DND-41 (cell line): ENCODE measurements around the gene CUEDC2.

Experiments
- ATAC-seq: fragments of 200-7000 bp; cut with Tn5 transposase; 3 replicates; pipeline ENCODE4 v1.9.1; 2021; ENCODE audit warnings: low read depth; ENCODE audit not compliant: insufficient read depth
- DNase-seq: peaks from one replicate; pipeline ENCODE4 v3.0.0-alpha.2; 2020
- H2AFZ ChIP-seq: 2 replicates; pipeline ENCODE4 v1.6.0; 2012; ENCODE audit warnings: low read depth, low read length
- H3K27ac ChIP-seq: 2 replicates; pipeline ENCODE4 v1.5.1; 2012; ENCODE audit warnings: low read length, inconsistent platforms
- H3K27me3 ChIP-seq: fragments of 200-600 bp; sonication (generic); 2 replicates; pipeline ENCODE4 v1.6.0; 2012; ENCODE audit warnings: low read length, mild to moderate bottlenecking, inconsistent platforms; ENCODE audit not compliant: insufficient read depth, poor library complexity
- H3K36me3 ChIP-seq: 2 replicates; pipeline ENCODE4 v1.5.1; 2012; ENCODE audit warnings: low read length, inconsistent platforms; ENCODE audit not compliant: insufficient read depth
- H3K4me1 ChIP-seq: 2 replicates; pipeline ENCODE4 v1.5.1; 2012; ENCODE audit warnings: mild to moderate bottlenecking, low read length; ENCODE audit not compliant: insufficient read depth
- H3K4me2 ChIP-seq: 2 replicates; pipeline ENCODE4 v1.6.0; 2012; ENCODE audit warnings: mild to moderate bottlenecking, moderate library complexity, low read length, inconsistent platforms; ENCODE audit not compliant: insufficient read depth
- H3K4me3 ChIP-seq, 2 experiments: fragments of 200-600 bp in 1 of 2; shearing (Covaris generic) in 1 of 2; 2 replicates each; pipeline ENCODE4 v1.5.1; 2012 to 2016; ENCODE audit warnings: inconsistent platforms in 2 of 2, low read length in 2 of 2, mild to moderate bottlenecking in 2 of 2, low read depth in 1 of 2, moderate library complexity in 1 of 2
- H3K79me2 ChIP-seq: 2 replicates; pipeline ENCODE4 v1.6.0; 2012; ENCODE audit warnings: low read length, inconsistent platforms; ENCODE audit not compliant: insufficient read depth
- H3K9ac ChIP-seq: 2 replicates; pipeline ENCODE4 v1.6.0; 2012; ENCODE audit warnings: low read depth, mild to moderate bottlenecking, inconsistent platforms, low read length, moderate library complexity
- H3K9me3 ChIP-seq: 2 replicates; pipeline ENCODE4 v1.5.1; 2012; ENCODE audit warnings: low read length, moderate library complexity, mild to moderate bottlenecking, inconsistent platforms; ENCODE audit not compliant: insufficient read depth, severe bottlenecking
- H4K20me1 ChIP-seq: 2 replicates; pipeline ENCODE4 v1.6.0; 2012; ENCODE audit warnings: low read length; ENCODE audit not compliant: insufficient read depth
- EZH2 ChIP-seq: IDR thresholded peaks from 3 replicates; pipeline ENCODE4 v1.6.1; 2012; ENCODE audit warnings: borderline replicate concordance, low read depth, mild to moderate bottlenecking, moderate library complexity, low read length, inconsistent platforms; ENCODE audit not compliant: severe bottlenecking
- TF ChIP-seq, protein P1 (sequence below): IDR thresholded peaks from 2 replicates; pipeline ENCODE4 v1.5.1; 2012; ENCODE audit warnings: borderline replicate concordance, low read length, moderate library complexity, mild to moderate bottlenecking; ENCODE audit not compliant: poor library complexity, severe bottlenecking; ENCODE audit errors: extremely low read depth

The CUEDC2 gene, protein sequence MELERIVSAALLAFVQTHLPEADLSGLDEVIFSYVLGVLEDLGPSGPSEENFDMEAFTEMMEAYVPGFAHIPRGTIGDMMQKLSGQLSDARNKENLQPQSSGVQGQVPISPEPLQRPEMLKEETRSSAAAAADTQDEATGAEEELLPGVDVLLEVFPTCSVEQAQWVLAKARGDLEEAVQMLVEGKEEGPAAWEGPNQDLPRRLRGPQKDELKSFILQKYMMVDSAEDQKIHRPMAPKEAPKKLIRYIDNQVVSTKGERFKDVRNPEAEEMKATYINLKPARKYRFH

DNA sequence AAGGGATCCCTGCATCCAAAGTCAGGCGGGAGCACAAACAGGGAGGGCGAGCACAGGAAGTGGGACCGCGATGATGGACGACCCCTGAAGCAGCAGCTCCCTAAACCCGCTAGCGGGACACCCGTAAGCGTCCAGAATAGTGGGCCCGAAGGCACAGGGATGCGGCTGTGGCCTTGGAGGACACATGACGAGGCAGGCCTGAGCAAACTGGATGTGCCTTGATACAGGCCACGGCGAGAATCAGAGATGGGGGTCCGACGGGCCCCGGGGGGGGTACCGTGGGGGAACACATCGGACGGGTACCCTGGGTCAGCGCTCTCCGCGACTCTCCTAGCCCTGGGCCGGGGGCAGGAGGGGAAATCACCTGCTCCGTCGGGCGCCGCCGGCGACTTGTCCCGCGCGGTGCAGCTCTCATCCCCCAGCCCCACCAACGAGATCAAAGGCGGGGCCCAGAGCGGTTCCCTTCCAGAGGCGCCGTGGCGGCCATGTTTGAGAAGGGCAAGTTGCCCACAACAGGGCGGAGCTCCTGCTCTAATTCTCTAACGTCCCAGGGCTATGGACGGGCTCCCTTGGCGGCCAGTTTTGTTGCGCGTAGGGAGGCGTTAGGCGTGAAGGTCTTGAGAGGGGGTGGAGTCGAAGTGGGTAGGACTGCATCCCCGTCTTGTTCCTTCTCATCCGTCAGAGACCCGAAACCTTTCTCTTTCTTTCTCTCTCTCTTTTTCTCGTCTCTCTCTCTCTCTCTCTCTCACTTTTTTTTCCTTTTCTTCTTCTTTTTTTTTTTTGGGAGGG, at the start of gene CUEDC2:
Gene CUEDC2 (minus strand): TSS at position 413 of the 789 bp plus-strand sequence. CDS start 7,386 bp downstream, outside the sequence.
- Histone ChIP-seq H3K4me2 (peak within 1 kb of the TSS; percentile 97), H3K9ac (peak within 1 kb of the TSS; percentile 90), H3K79me2 (peaks cover 26% of the 10 kb centered on the region), H3K36me3 (peaks cover 5% of the 10 kb centered on the region), H3K4me1 (peaks cover 55% of the 10 kb centered on the region), H3K4me3 (peak within 1 kb of the TSS; percentile 61 to 96), H4K20me1 (no peaks in the 10 kb centered on the region; the same call in 1 of the 2 replicates), H3K27me3 (no peaks in the 10 kb centered on the region), H3K27ac (peak within 1 kb of the TSS; percentile 92), H2AFZ (peak within 1 kb of the TSS; percentile 93), H3K9me3 (no peaks in the 10 kb centered on the region)
- ATAC-seq: peak; percentile 85
- DNase-seq: peak; percentile 98
- TF ChIP-seq, protein P1, sequence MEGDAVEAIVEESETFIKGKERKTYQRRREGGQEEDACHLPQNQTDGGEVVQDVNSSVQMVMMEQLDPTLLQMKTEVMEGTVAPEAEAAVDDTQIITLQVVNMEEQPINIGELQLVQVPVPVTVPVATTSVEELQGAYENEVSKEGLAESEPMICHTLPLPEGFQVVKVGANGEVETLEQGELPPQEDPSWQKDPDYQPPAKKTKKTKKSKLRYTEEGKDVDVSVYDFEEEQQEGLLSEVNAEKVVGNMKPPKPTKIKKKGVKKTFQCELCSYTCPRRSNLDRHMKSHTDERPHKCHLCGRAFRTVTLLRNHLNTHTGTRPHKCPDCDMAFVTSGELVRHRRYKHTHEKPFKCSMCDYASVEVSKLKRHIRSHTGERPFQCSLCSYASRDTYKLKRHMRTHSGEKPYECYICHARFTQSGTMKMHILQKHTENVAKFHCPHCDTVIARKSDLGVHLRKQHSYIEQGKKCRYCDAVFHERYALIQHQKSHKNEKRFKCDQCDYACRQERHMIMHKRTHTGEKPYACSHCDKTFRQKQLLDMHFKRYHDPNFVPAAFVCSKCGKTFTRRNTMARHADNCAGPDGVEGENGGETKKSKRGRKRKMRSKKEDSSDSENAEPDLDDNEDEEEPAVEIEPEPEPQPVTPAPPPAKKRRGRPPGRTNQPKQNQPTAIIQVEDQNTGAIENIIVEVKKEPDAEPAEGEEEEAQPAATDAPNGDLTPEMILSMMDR: no peak
- TF ChIP-seq EZH2: no peak

DNA sequence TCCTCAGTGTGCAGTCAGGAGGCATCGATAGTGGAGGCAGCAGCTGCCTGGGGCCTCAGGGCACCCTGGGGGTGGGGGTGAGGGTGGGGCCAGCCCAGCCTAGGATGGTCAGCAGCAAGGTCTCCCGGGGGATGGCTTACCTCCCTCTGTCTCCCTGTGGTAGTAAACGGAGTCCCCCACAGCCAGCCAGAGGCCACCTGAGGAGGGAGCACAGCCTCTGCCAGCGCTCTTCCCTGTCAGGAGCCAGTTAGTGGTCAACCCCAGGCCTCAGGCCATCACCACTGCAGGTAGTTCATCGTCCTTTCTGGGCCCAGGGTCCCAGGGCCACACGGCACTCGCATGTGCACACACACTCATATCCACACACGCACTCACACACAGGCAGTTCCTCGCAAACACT, 48.0 kb upstream of the CUEDC2 start:
- ATAC-seq (no peak), DNase-seq (no peak)
- Histone ChIP-seq H3K79me2 (no peaks in the 10 kb centered on the region), H2AFZ (no peak overlapping the region), H3K27ac (no peak overlapping the region), H3K4me3 (no peak overlapping the region), H3K4me1 (no peaks in the 10 kb centered on the region), H3K4me2 (no peak overlapping the region), H3K36me3 (peaks cover 84% of the 10 kb centered on the region), H3K9me3 (no peaks in the 10 kb centered on the region), H3K27me3 (no peaks in the 10 kb centered on the region), H3K9ac (no peak overlapping the region), H4K20me1 (peaks cover 30% of the 10 kb centered on the region)
- no peak for TF ChIP-seq EZH2
- TF ChIP-seq, protein P1: no peak

DNA sequence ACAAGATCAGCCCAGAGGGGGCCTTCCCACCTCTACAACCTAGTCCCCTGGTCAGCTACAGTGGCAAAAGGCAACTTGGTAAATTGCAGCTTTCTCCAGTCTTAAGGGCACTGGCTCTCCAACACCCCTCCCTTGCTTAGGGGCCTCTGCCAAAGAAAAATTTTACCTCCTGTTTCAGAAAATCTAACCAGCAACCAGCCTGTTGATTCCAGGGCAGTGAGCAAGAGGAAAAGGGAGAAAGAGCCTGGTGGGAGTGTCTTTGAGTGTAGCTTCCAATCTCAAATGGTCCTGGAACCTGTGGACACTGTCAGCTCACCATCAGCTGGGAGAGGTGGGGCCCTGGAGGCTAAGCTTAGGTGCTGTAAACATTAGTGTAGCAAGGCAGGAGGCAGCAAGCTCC, 47.3 kb upstream of the CUEDC2 start:
- Histone ChIP-seq H3K4me2 (no peak overlapping the region), H3K27ac (no peak overlapping the region), H3K4me1 (no peaks in the 10 kb centered on the region), H3K27me3 (no peaks in the 10 kb centered on the region), H3K36me3 (peaks cover 77% of the 10 kb centered on the region), H3K79me2 (no peaks in the 10 kb centered on the region), H3K9me3 (no peaks in the 10 kb centered on the region), H3K4me3 (no peak overlapping the region), H2AFZ (no peak overlapping the region), H3K9ac (no peak overlapping the region), H4K20me1 (peaks cover 30% of the 10 kb centered on the region)
- DNase-seq: no peak
- no peak for ATAC-seq
- TF ChIP-seq EZH2: no peak
- TF ChIP-seq, protein P1: no peak
